GM18858 (cell line): ENCODE data around the gene BMERB1.

Experiments
- ATAC-seq: cut with Tn5 transposase; IDR thresholded peaks from one replicate; pipeline ENCODE4 v1.9.1; 2021; ENCODE audit not compliant: unreplicated experiment

BMERB1 gene

GRCh38 chr16:15493466-15494180 is 59.2 kb downstream of the BMERB1 start:
- no peak for ATAC-seq

GRCh38 chr16:15494236-15494635 is 59.8 kb downstream of the BMERB1 start:
- no peak for ATAC-seq

- no peak for ATAC-seq
Measured at GRCh38 chr16:15495898-15496297, 61.5 kb downstream of the BMERB1 start.

- ATAC-seq, result no peak
Measured at GRCh38 chr16:15498427-15499175, 64.2 kb downstream of the BMERB1 start.

GRCh38 chr16:15502041-15502725 is 67.8 kb downstream of the BMERB1 start:
- no peak for ATAC-seq

- ATAC-seq, result no peak
Measured at GRCh38 chr16:15506441-15506840, 72.1 kb downstream of the BMERB1 start.

GRCh38 chr16:15507301-15507958 is 73.0 kb downstream of the BMERB1 start:
- ATAC-seq, result no peak

- no peak for ATAC-seq
Measured at GRCh38 chr16:15507959-15508627, 73.7 kb downstream of the BMERB1 start.

- no peak for ATAC-seq
Measured at GRCh38 chr16:15509051-15509592, 74.7 kb downstream of the BMERB1 start.

GRCh38 chr16:15509593-15510535 is 75.5 kb downstream of the BMERB1 start:
- no peak for ATAC-seq

- no peak for ATAC-seq
Measured at GRCh38 chr16:15510992-15511391, 76.6 kb downstream of the BMERB1 start.

GRCh38 chr16:15511759-15512487 is 77.5 kb downstream of the BMERB1 start:
- ATAC-seq, result no peak

- no peak for ATAC-seq
Measured at GRCh38 chr16:15513156-15513555, 78.8 kb downstream of the BMERB1 start.

GRCh38 chr16:15515992-15516391 is 81.6 kb downstream of the BMERB1 start:
- no peak for ATAC-seq

- no peak for ATAC-seq
Measured at GRCh38 chr16:15516609-15517008, 82.2 kb downstream of the BMERB1 start.

GRCh38 chr16:15517743-15518377 is 83.5 kb downstream of the BMERB1 start:
- ATAC-seq, result no peak

GRCh38 chr16:15518381-15519351 is 84.3 kb downstream of the BMERB1 start:
- ATAC-seq, result no peak
